HCT116 (cell line): ENCODE measurements around the gene CCDC102B.

Experiments used
- CTCF ChIP-seq, 3 experiments: fragments of 200-600 bp in 1 of 3; sonication (generic) in 1 of 3; IDR thresholded peaks in 2 of 3; conservative IDR thresholded peaks in 1 of 3; 2 replicates each; pipeline ENCODE4 v1.5.1; 2012 to 2017; ENCODE audit warnings: low read depth in 2 of 3, low read length in 2 of 3, antibody characterized with exemption in 1 of 3, borderline replicate concordance in 1 of 3, control low read depth in 1 of 3, mild to moderate bottlenecking in 1 of 3, mixed read lengths in 1 of 3, mixed run types in 1 of 3, moderate library complexity in 1 of 3; ENCODE audit not compliant: insufficient read depth in 1 of 3
- EGR1 ChIP-seq: IDR thresholded peaks from 2 replicates; pipeline ENCODE4 v1.6.1; 2012; ENCODE audit warnings: low read depth
- ELF1 ChIP-seq: IDR thresholded peaks from 2 replicates; pipeline ENCODE4 v1.6.1; 2012; ENCODE audit warnings: low read depth, borderline replicate concordance
- EZH2 ChIP-seq: fragments of 200-600 bp; sonication (generic); IDR thresholded peaks from 2 replicates; pipeline ENCODE4 v1.6.1; 2017; ENCODE audit warnings: antibody characterized with exemption, mixed run types
- FOSL1 ChIP-seq: IDR thresholded peaks from 2 replicates; pipeline ENCODE4 v1.6.1; 2012; ENCODE audit warnings: low read depth
- JUND ChIP-seq: IDR thresholded peaks from 2 replicates; pipeline ENCODE4 v1.6.1; 2012
- MAX ChIP-seq: IDR thresholded peaks from 2 replicates; pipeline ENCODE4 v1.6.1; 2012
- POLR2A ChIP-seq: IDR thresholded peaks from 2 replicates; pipeline ENCODE4 v1.7.0; 2011; ENCODE audit warnings: borderline replicate concordance; ENCODE audit not compliant: insufficient read depth, insufficient read length; ENCODE audit errors: extremely low read depth
- POLR2AphosphoS5 ChIP-seq: IDR thresholded peaks from 2 replicates; pipeline ENCODE4 v1.6.1; 2011; ENCODE audit warnings: mild to moderate bottlenecking, low read depth, low read length, moderate library complexity
- RAD21 ChIP-seq: IDR thresholded peaks from 2 replicates; pipeline ENCODE4 v1.6.1; 2012; ENCODE audit warnings: low read depth, mild to moderate bottlenecking
- REST ChIP-seq: IDR thresholded peaks from 2 replicates; pipeline ENCODE4 v1.6.1; 2012; ENCODE audit warnings: low read depth
- YY1 ChIP-seq: IDR thresholded peaks from 2 replicates; pipeline ENCODE4 v1.6.1; 2011; ENCODE audit warnings: low read length, low read depth, moderate library complexity, mild to moderate bottlenecking; ENCODE audit not compliant: insufficient replicate concordance; ENCODE audit errors: extremely low read depth
- ZBTB33 ChIP-seq: IDR thresholded peaks from 2 replicates; pipeline ENCODE4 v1.6.1; 2011; ENCODE audit warnings: mild to moderate bottlenecking, low read length, moderate library complexity; ENCODE audit not compliant: insufficient replicate concordance; ENCODE audit errors: extremely low read depth
- ZFX ChIP-seq: fragments of 450-650 bp; IDR thresholded peaks from 2 replicates; pipeline ENCODE4 v1.6.1; 2017

- TF ChIP-seq CTCF (IDR thresholded peaks at IDR 0.05 in 2 of 3, conservative IDR thresholded peaks at IDR 0.05 in 1 of 3; ENCODE audit: borderline replicate concordance in 1 of 3, insufficient read depth in 1 of 3, low read depth in 2 of 3, low read length in 2 of 3), result no peak
- TF ChIP-seq YY1, result no peak
- no peak for TF ChIP-seq POLR2AphosphoS5
- no peak for TF ChIP-seq EGR1
- TF ChIP-seq POLR2A, result no peak
- no peak for TF ChIP-seq JUND
- no peak for TF ChIP-seq EZH2
- TF ChIP-seq FOSL1, result no peak
- no peak for TF ChIP-seq ZFX
- TF ChIP-seq RAD21, result no peak
- TF ChIP-seq ZBTB33, result no peak
- TF ChIP-seq MAX, result no peak
- no peak for TF ChIP-seq ELF1
- no peak for TF ChIP-seq REST
Measured at GRCh38 chr18:68893354-68893753, 95.5 kb downstream of the CCDC102B start.
